H1 (cell line): ENCODE results near the gene ZC3H18.

Experiments
- CREB1 ChIP-seq: IDR thresholded peaks from 2 replicates; pipeline ENCODE4 v1.6.1; 2012; ENCODE audit warnings: inconsistent platforms
- CTCF ChIP-seq, 3 experiments: IDR thresholded peaks; 1 replicate in 2 of 3; 2 replicates in 1 of 3; pipeline versions ENCODE4 v1.5.1 to v1.6.1; 2011; ENCODE audit warnings: low read length in 3 of 3, mild to moderate bottlenecking in 3 of 3, inconsistent platforms in 2 of 3, low read depth in 1 of 3, moderate library complexity in 1 of 3; ENCODE audit not compliant: insufficient read depth in 1 of 3; ENCODE audit errors: control extremely low read depth in 1 of 3
- HDAC6 ChIP-seq: IDR thresholded peaks from one replicate; pipeline ENCODE4 v1.7.1; 2012; ENCODE audit warnings: low read depth, mild to moderate bottlenecking, inconsistent platforms, low read length, moderate library complexity
- SRF ChIP-seq: IDR thresholded peaks from 2 replicates; pipeline ENCODE4 v1.6.1; 2011; ENCODE audit warnings: mild to moderate bottlenecking, low read depth, low read length, moderate library complexity

GRCh38 chr16:88634994-88635670, 64.9 kb downstream of the ZC3H18 start:
- TF ChIP-seq CTCF (IDR thresholded peaks at IDR 0.05; ENCODE audit: control extremely low read depth in 1 of 3, insufficient read depth in 1 of 3, low read depth in 1 of 3, low read length in 3 of 3) (no peak), HDAC6 (no peak), CREB1 (no peak), SRF (no peak)
